ENCODE data around the gene FANCC. TPM values are rescaled to one million over a fixed set of nuclear protein-coding genes. Genes with fewer than 3 reads are reported as not detected.

The FANCC gene
- total and polyA plus RNA-seq, 2 experiments from 2014 or later: 5.0 to 5.3 TPM

DNA sequence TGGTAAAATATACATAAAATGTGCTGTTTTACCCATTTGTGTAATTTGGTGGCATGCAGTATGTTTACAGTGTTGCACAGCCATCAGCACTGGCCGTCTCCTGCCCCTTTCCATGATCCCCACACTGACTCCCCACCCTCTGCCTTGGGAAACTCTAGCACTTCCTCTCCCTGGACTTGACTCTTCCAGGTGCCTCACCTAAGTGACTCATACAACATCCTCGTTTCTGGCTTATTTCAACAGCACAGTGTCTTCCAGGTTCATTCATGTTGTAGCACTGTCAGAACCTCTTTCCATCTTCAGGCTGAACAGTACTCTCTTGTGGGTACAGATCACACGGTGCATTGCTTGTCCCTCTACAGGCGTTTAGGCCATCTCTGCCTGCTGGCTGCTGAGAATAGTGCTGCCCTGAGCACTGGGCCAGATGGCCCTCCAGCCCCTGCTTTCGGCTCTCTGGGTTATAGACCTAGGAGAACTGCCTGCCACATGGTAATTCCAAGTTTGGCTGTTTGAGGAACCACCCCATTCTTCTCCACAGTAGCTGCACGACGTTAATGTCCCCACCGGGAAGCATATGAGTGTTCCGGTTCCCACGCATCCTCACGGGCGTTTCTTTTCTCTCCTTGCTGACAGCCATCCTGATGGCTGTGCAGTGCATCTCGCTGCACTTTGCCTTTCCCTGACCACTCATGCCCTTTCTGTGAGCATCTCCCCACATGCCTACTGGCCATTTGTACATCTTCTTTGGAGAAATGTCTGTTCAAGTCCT is 211.8 kb downstream of the FANCC start:
- no peaks in the 10 kb centered on the region for H3K79me2 ChIP-seq (ENCODE audit: insufficient read depth)
- H2AFZ ChIP-seq: no peak overlapping the region
- no peaks in the 10 kb centered on the region for H3K9me3 ChIP-seq (ENCODE audit: low read depth)
- peaks cover 2% of the 10 kb centered on the region; the same call in 1 of the 2 replicates for H3K4me1 ChIP-seq (ENCODE audit: insufficient read depth)
- no peak overlapping the region for H3K4me2 ChIP-seq (ENCODE audit: unreplicated experiment)
- no peak for DNase-seq
- no peaks in the 10 kb centered on the region for H4K20me1 ChIP-seq (ENCODE audit: insufficient read depth)
- no peak overlapping the region for H3K4me3 ChIP-seq
- 91 to 92% methylated on average over 13 of the region's 13 CpGs for WGBS, 2 experiments (ENCODE audit: low coverage in 1 of 2, low lambda C conversion rate in 2 of 2, missing lambda C conversion rate in 2 of 2)
- no peak overlapping the region for H3K9ac ChIP-seq
- H3F3A ChIP-seq (ENCODE audit: insufficient read depth): peaks cover 9% of the 10 kb centered on the region
- H3K27ac ChIP-seq: no peak overlapping the region
- in situ Hi-C loops (cut with MboI): no loop called here
- peaks cover 20% of the 10 kb centered on the region for H3K36me3 ChIP-seq (ENCODE audit: low read depth)
- H3K9me2 ChIP-seq (ENCODE audit: insufficient read depth): no peaks in the 10 kb centered on the region
- TF ChIP-seq EZH2phosphoT487 (IDR thresholded peaks at IDR 0.05; ENCODE audit: insufficient read depth, low read depth) (no peak), EZH2 (IDR thresholded peaks at IDR 0.05; ENCODE audit: insufficient read depth, poor library complexity, severe bottlenecking) (no peak)
- H3K27me3 ChIP-seq (replicated peaks; ENCODE audit: insufficient read depth): no peaks in the 10 kb centered on the region

DNA sequence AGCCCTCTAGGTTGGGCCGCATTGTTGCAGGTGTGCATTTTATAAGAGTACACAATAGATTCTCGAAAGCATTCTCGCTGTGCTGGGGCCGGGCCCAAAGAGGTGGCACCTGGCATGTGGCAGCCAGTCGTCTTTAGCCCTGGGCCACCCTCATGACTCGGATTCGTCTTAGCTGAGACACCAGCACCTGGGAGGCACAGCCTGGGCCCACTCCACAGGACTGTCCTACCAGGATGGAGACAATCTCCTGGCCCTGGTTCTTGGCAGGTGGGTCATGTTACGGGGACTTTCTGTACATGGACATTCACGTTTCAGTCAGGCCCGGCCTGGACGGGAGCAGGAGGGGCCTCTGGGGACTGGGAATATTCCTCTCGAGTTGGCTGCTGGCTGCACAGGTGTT is 212.5 kb downstream of the FANCC start:
- in situ Hi-C loops (cut with MboI): no loop called here

DNA sequence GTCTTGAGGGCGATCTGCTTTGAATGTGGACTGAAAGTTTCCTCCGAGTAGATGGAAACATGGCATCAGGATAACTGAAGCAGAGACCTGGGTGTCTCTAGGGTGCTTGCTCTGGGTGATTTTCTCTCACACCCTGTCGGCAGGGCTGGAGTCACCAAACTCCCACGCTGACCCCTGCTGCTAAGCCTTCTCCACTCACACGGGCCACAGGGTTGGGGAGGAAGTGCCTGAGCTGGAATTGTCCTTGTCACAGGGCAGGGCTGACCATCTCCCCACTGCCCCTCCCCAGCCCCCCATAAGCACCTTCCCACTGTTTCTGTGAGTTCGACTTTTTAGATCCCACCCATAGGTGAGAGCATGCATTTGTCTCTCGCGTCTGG is 212.9 kb downstream of the FANCC start:
- DNase-seq: no peak
- H3K4me1 ChIP-seq (ENCODE audit: insufficient read depth): peaks cover 14% of the 10 kb centered on the region
- in situ Hi-C loops (cut with MboI): no loop called here

More for the DNA sequence above, 212.5 kb downstream of the FANCC start:
- WGBS, 2 experiments (ENCODE audit: low coverage in 1 of 2, low lambda C conversion rate in 2 of 2, missing lambda C conversion rate in 2 of 2): 92% methylated on average over 12 of the region's 12 CpGs
- Histone ChIP-seq H3K27ac (no peak overlapping the region), H4K20me1 (ENCODE audit: insufficient read depth) (no peaks in the 10 kb centered on the region), H3K4me1 (ENCODE audit: insufficient read depth) (peaks cover 10% of the 10 kb centered on the region), H3K36me3 (ENCODE audit: low read depth) (peaks cover 12% of the 10 kb centered on the region), H3K4me3 (no peak overlapping the region), H3K9me3 (ENCODE audit: low read depth) (no peaks in the 10 kb centered on the region), H3K9me2 (ENCODE audit: insufficient read depth) (no peaks in the 10 kb centered on the region), H3K27me3 (replicated peaks; ENCODE audit: insufficient read depth) (no peaks in the 10 kb centered on the region), H3K4me2 (ENCODE audit: unreplicated experiment) (no peak overlapping the region), H3K79me2 (ENCODE audit: insufficient read depth) (no peaks in the 10 kb centered on the region), H3F3A (ENCODE audit: insufficient read depth) (peaks cover 12% of the 10 kb centered on the region), H2AFZ (no peak overlapping the region), H3K9ac (no peak overlapping the region)
- TF ChIP-seq EZH2 (IDR thresholded peaks at IDR 0.05; ENCODE audit: insufficient read depth, poor library complexity, severe bottlenecking) (no peak), EZH2phosphoT487 (IDR thresholded peaks at IDR 0.05; ENCODE audit: insufficient read depth, low read depth) (no peak)
- DNase-seq: no peak

DNA sequence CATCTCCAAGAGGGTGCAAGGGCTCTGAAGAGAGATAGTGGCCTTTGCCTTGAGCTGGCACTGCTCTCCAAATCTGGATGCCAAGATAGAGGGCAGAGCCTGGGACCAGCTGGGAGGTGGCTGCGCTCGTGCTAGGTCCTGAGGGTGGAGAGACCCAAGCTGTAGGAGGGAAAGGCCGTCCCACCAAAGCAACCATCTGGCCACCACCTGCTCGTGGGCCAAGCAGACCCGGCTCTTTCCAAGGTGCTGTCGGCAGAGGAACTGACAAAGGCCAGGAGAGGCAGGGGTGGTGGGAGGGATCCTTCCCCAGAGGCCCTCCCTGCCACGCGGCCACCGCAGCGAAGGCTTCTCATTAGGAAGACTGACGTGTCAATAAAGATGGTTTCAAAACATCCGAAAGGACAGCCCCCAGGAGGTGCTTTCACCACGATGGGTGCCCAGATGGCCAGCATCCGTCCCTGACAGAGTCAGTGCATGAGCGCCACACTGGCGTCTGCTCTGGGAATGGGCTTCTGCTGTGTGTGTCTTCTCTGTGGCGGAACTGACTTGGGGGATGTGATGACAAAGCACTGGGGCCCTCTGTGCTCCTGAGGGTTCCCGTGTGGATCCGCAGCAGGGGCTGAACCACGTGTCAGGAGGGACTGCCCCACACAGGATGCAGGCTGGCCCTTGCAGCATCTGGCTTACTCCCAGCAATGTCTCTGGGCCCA is 213.5 kb downstream of the FANCC start:
- Histone ChIP-seq H3F3A (ENCODE audit: insufficient read depth) (peaks cover 16% of the 10 kb centered on the region), H3K9me2 (ENCODE audit: insufficient read depth) (no peaks in the 10 kb centered on the region), H3K4me2 (ENCODE audit: unreplicated experiment) (no peak overlapping the region), H3K36me3 (ENCODE audit: low read depth) (peaks cover 3% of the 10 kb centered on the region), H4K20me1 (ENCODE audit: insufficient read depth) (no peaks in the 10 kb centered on the region), H3K9ac (no peak overlapping the region), H3K27ac (no peak overlapping the region), H2AFZ (no peak overlapping the region), H3K4me1 (ENCODE audit: insufficient read depth) (peaks cover 15% of the 10 kb centered on the region), H3K4me3 (no peak overlapping the region), H3K27me3 (replicated peaks; ENCODE audit: insufficient read depth) (no peaks in the 10 kb centered on the region), H3K9me3 (ENCODE audit: low read depth) (no peaks in the 10 kb centered on the region), H3K79me2 (ENCODE audit: insufficient read depth) (no peaks in the 10 kb centered on the region)
- in situ Hi-C loops (cut with MboI): no loop called here
- WGBS, 2 experiments (ENCODE audit: low coverage in 1 of 2, low lambda C conversion rate in 2 of 2, missing lambda C conversion rate in 2 of 2): 72% methylated on average over 20 of the region's 20 CpGs
- DNase-seq: no peak
- no peak for TF ChIP-seq EZH2phosphoT487 (IDR thresholded peaks at IDR 0.05; ENCODE audit: insufficient read depth, low read depth)
- no peak for TF ChIP-seq EZH2 (IDR thresholded peaks at IDR 0.05; ENCODE audit: insufficient read depth, poor library complexity, severe bottlenecking)

More for the DNA sequence above, 212.9 kb downstream of the FANCC start:
- 85 to 94% methylated on average over 8 of the region's 8 CpGs for WGBS, 2 experiments (ENCODE audit: low coverage in 1 of 2, low lambda C conversion rate in 2 of 2, missing lambda C conversion rate in 2 of 2)
- Histone ChIP-seq H3F3A (ENCODE audit: insufficient read depth) (peaks cover 15% of the 10 kb centered on the region), H3K36me3 (ENCODE audit: low read depth) (peaks cover 8% of the 10 kb centered on the region), H2AFZ (no peak overlapping the region), H3K27me3 (replicated peaks; ENCODE audit: insufficient read depth) (no peaks in the 10 kb centered on the region), H3K27ac (no peak overlapping the region), H3K9ac (no peak overlapping the region), H3K9me2 (ENCODE audit: insufficient read depth) (no peaks in the 10 kb centered on the region), H3K4me3 (no peak overlapping the region), H3K4me2 (ENCODE audit: unreplicated experiment) (no peak overlapping the region), H3K79me2 (ENCODE audit: insufficient read depth) (no peaks in the 10 kb centered on the region), H3K9me3 (ENCODE audit: low read depth) (no peaks in the 10 kb centered on the region), H4K20me1 (ENCODE audit: insufficient read depth) (no peaks in the 10 kb centered on the region)
- no peak for TF ChIP-seq EZH2phosphoT487 (IDR thresholded peaks at IDR 0.05; ENCODE audit: insufficient read depth, low read depth)
